GF-D8 (cell line): ENCODE measurements around the gene ALAS1.
A peak's percentile ranks its signal among the peaks of the same experiment; 100 is the strongest.

Source experiments
- DNase-seq: peaks from one replicate; lab custom pipeline; 2025; lab: John Stamatoyannopoulos, UW

Gene ALAS1

GRCh38 chr3:52221141-52221562, 23.2 kb downstream of the ALAS1 start:
- no peak for DNase-seq

GRCh38 chr3:52221563-52222318, 23.8 kb downstream of the ALAS1 start:
- DNase-seq: no peak

- no peak for DNase-seq
Measured at GRCh38 chr3:52222319-52223221, 24.6 kb downstream of the ALAS1 start.

- DNase-seq: no peak
Measured at GRCh38 chr3:52223449-52224408, 25.8 kb downstream of the ALAS1 start.

- DNase-seq: peak; percentile 95
Measured at GRCh38 chr3:52225452-52226228, 27.7 kb downstream of the ALAS1 start, which contains the start of gene TLR9. Gene TLR9, minus strand, starts transcription at chr3:52225645. Its CDS starts 116 bp downstream, at chr3:52225529.

GRCh38 chr3:52226229-52226817, 28.4 kb downstream of the ALAS1 start:
- peak; percentile 41 for DNase-seq

- DNase-seq: no peak
Measured at GRCh38 chr3:52227117-52227516, 29.2 kb downstream of the ALAS1 start.

GRCh38 chr3:52227766-52228165, 29.8 kb downstream of the ALAS1 start:
- no peak for DNase-seq

- no peak for DNase-seq
Measured at GRCh38 chr3:52228266-52228665, 30.3 kb downstream of the ALAS1 start.

GRCh38 chr3:52228751-52229291, 30.9 kb downstream of the ALAS1 start:
- no peak for DNase-seq

GRCh38 chr3:52229656-52230055, 31.7 kb downstream of the ALAS1 start:
- DNase-seq: no peak

- DNase-seq: no peak
Measured at GRCh38 chr3:52230461-52230860, 32.5 kb downstream of the ALAS1 start.

GRCh38 chr3:52230889-52231499, 33.0 kb downstream of the ALAS1 start:
- no peak for DNase-seq

GRCh38 chr3:52231502-52232278, 33.7 kb downstream of the ALAS1 start:
- DNase-seq: no peak

GRCh38 chr3:52232279-52233107, 34.5 kb downstream of the ALAS1 start:
- no peak for DNase-seq

GRCh38 chr3:52233108-52233591, 35.2 kb downstream of the ALAS1 start:
- no peak for DNase-seq

- no peak for DNase-seq
Measured at GRCh38 chr3:52233968-52234367, 36.0 kb downstream of the ALAS1 start.
